Right forelimb (tissue), 1 donor: ENCODE data around the gene USP17L27.
"Not testable (repeated sequence)": the region's sequence is repeated elsewhere in the genome, so short reads cannot be mapped to it uniquely, and the experiment has no call there.

Source experiments
- DNase-seq: peaks from one replicate; pipeline ENCODE4 v3.0.0-alpha.2; 2018

USP17L27 gene

GRCh38 chr4:9343848-9344247 lies at the start of gene USP17L27:
Gene USP17L27 (plus strand): TSS chr4:9344148. CDS start chr4:9344148, 0 bp downstream.
- DNase-seq, result not testable (repeated sequence)

GRCh38 chr4:9324191-9324590 lies 19.8 kb upstream of the USP17L27 start:
- not testable (repeated sequence) for DNase-seq

GRCh38 chr4:9324865-9325264 lies 19.1 kb upstream of the USP17L27 start, which contains the start of gene USP17L24:
Gene USP17L24 (plus strand): TSS chr4:9325165. CDS start chr4:9325165, 0 bp downstream.
- not testable (repeated sequence) for DNase-seq

- not testable (repeated sequence) for DNase-seq
Measured at GRCh38 chr4:9329611-9330010, 14.3 kb upstream of the USP17L27 start, which contains the start of gene USP17L25. Gene USP17L25 (plus strand): TSS chr4:9329911. CDS start chr4:9329911, 0 bp downstream.

GRCh38 chr4:9334358-9334757 lies 9.6 kb upstream of the USP17L27 start, which contains the start of gene USP17L26:
Gene USP17L26 (plus strand): TSS chr4:9334658. CDS start chr4:9334658, 0 bp downstream.
- DNase-seq, result not testable (repeated sequence)

GRCh38 chr4:9339103-9339502 lies 4.8 kb upstream of the USP17L27 start, which contains the start of gene USP17L5:
Gene USP17L5 (plus strand): TSS chr4:9339403. CDS start chr4:9339403, 0 bp downstream.
- not testable (repeated sequence) for DNase-seq

GRCh38 chr4:9348593-9348992 lies 4.6 kb downstream of the USP17L27 start, which contains the start of gene USP17L28:
Gene USP17L28 (plus strand): TSS chr4:9348893. CDS start chr4:9348893, 0 bp downstream.
- DNase-seq, result not testable (repeated sequence)

- DNase-seq, result not testable (repeated sequence)
Measured at GRCh38 chr4:9350866-9351265, 6.9 kb downstream of the USP17L27 start.

- not testable (repeated sequence) for DNase-seq
Measured at GRCh38 chr4:9353338-9353737, 9.4 kb downstream of the USP17L27 start, which contains the start of gene USP17L29. Gene USP17L29 (plus strand): TSS chr4:9353638. CDS start chr4:9353638, 0 bp downstream.

- not testable (repeated sequence) for DNase-seq
Measured at GRCh38 chr4:9362829-9363228, 18.9 kb downstream of the USP17L27 start, which contains the start of gene USP17L30. Gene USP17L30 (plus strand): TSS chr4:9363129. CDS start chr4:9363129, 0 bp downstream.

- not testable (repeated sequence) for DNase-seq
Measured at GRCh38 chr4:9379881-9380280, 35.9 kb downstream of the USP17L27 start.

- DNase-seq, result peak; percentile 65
Measured at GRCh38 chr4:9381012-9381534, 37.1 kb downstream of the USP17L27 start.

GRCh38 chr4:9384126-9384525 lies 40.2 kb downstream of the USP17L27 start:
- no peak for DNase-seq

GRCh38 chr4:9389001-9389400 lies 45.1 kb downstream of the USP17L27 start:
- not testable (repeated sequence) for DNase-seq
